ENCODE results near the gene CNTNAP5.

CNTNAP5 gene

DNA sequence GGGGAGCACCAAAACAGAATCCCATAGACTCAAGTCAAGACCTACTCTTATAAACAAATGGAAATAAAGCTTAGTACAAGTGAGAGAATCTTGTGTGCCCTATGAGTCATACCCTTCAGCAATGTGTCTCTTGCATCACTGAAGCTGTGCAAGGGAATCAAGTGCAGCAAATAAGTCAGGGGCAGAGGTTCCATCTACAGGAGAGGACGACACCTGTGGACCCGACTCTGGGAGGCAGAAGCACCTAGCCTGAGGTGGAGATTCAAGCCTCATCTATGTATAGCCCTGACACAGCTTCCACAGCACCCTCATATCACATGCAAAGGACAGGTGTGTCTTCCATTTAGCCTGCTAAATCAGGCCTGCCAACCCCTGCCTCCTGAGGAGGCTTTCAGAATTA lies 298.2 kb downstream of the CNTNAP5 start:
- Histone ChIP-seq H3K4me3 (ENCODE audit: insufficient read depth, low read depth, low read length, poor library complexity, severe bottlenecking) (no peak overlapping the region), H3K36me3 (ENCODE audit: control insufficient read depth, insufficient read depth, low read length) (no peaks in the 10 kb centered on the region)
- no peak for DNase-seq

DNA sequence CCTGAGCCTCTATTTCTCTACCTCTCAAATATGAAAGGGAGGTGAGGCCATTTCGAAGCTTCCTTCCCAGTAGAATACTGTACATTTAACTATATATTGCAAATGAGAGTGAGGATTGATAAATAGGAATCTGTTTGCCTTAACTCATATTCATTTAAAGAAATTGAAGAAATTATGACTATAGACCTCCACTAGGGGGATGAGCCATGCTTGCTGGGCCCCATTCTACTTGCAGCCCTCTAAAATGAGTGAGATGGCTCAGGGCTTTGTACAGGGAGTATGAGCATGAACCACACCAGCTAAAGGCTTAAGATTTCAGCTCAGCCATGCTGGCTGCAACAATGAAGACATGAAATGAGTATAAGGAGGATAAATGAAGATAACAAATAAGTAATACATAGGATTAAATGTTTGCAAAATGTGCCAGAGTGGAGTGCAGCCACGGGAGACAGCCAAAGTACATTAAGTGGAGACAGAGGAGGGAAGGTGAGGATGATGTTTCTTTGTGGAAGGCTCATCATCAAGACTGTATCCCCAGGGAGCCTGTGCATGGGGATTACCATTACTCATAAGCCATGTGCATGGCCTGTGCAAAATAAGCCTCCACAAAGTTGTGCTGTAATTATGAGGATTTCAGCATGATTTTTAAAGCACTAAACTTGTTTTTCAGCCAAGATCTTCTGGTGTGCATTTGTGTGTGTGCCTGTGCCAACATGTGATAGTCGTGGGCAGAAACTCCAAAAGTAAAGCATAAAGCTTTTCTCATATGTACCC lies 300.8 kb downstream of the CNTNAP5 start:
- DNase-seq, result no peak

More for the DNA sequence above, 298.2 kb downstream of the CNTNAP5 start:
- H3K27ac ChIP-seq (ENCODE audit: insufficient read depth, low read length, poor library complexity, severe bottlenecking), result no peak overlapping the region
- H3K4me1 ChIP-seq (ENCODE audit: control insufficient read depth, insufficient read depth, low read length, poor library complexity, severe bottlenecking), result no peaks in the 10 kb centered on the region
- H3K9me3 ChIP-seq (ENCODE audit: control insufficient read depth, low read length), result no peaks in the 10 kb centered on the region
- no peaks in the 10 kb centered on the region for H3K27me3 ChIP-seq (replicated peaks; ENCODE audit: control insufficient read depth, insufficient read depth, low read length, poor library complexity, severe bottlenecking)

DNA sequence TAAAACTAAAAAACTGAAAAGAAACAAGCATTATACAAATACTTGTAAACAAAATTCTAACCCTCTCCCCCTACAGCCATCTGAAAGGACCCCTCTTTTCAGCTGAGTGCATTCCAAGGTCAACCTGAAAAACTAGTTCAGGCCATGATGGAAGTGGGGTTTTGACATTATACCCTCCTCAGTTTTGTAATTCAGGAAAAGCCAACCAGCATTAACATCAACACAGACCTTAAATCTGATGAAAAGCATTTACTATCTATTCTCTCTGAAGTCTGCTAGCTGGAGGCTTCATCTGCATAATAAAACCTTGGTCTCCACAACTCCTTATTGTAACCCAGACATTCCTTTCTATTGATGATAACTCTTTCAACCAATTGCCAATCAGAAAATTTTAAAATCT lies 302.2 kb downstream of the CNTNAP5 start:
- Histone ChIP-seq H3K9me3 (ENCODE audit: control insufficient read depth, low read length) (no peaks in the 10 kb centered on the region), H3K4me1 (ENCODE audit: control insufficient read depth, insufficient read depth, low read length, poor library complexity, severe bottlenecking) (no peaks in the 10 kb centered on the region), H3K4me3 (ENCODE audit: insufficient read depth, low read depth, low read length, poor library complexity, severe bottlenecking) (no peak overlapping the region), H3K27me3 (replicated peaks; ENCODE audit: control insufficient read depth, insufficient read depth, low read length, poor library complexity, severe bottlenecking) (no peaks in the 10 kb centered on the region), H3K27ac (ENCODE audit: insufficient read depth, low read length, poor library complexity, severe bottlenecking) (no peak overlapping the region), H3K36me3 (ENCODE audit: control insufficient read depth, insufficient read depth, low read length) (no peaks in the 10 kb centered on the region)
- DNase-seq, result no peak

More for the DNA sequence above, 300.8 kb downstream of the CNTNAP5 start:
- H3K9me3 ChIP-seq (ENCODE audit: control insufficient read depth, low read length), result no peaks in the 10 kb centered on the region
- no peaks in the 10 kb centered on the region for H3K27me3 ChIP-seq (replicated peaks; ENCODE audit: control insufficient read depth, insufficient read depth, low read length, poor library complexity, severe bottlenecking)
- H3K27ac ChIP-seq (ENCODE audit: insufficient read depth, low read length, poor library complexity, severe bottlenecking), result no peak overlapping the region
- no peak overlapping the region for H3K4me3 ChIP-seq (ENCODE audit: insufficient read depth, low read depth, low read length, poor library complexity, severe bottlenecking)
- no peaks in the 10 kb centered on the region for H3K36me3 ChIP-seq (ENCODE audit: control insufficient read depth, insufficient read depth, low read length)
- no peaks in the 10 kb centered on the region for H3K4me1 ChIP-seq (ENCODE audit: control insufficient read depth, insufficient read depth, low read length, poor library complexity, severe bottlenecking)

DNA sequence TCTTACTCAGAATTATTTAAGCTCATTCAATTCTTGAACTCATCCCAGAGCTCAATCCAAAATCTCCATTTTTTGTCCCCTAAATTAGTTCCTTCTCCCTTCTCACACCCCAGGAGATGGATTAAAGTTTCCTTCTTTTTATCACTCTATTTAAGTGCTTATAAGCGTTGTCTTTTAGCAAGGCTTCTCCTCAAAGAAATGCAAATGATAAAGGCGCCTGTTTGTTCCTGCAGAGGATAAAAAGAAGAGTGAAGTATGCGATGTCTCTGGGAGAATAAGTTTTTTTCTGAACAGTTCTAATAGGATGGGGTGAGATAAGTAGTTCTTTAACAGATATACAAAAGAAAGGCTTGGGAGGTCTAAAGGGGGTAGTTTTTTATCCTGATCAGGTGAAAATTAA lies 303.3 kb downstream of the CNTNAP5 start:
- H3K36me3 ChIP-seq (ENCODE audit: control insufficient read depth, insufficient read depth, low read length), result no peaks in the 10 kb centered on the region
- no peak for DNase-seq
- H3K27me3 ChIP-seq (replicated peaks; ENCODE audit: control insufficient read depth, insufficient read depth, low read length, poor library complexity, severe bottlenecking), result no peaks in the 10 kb centered on the region
- H3K4me1 ChIP-seq (ENCODE audit: control insufficient read depth, insufficient read depth, low read length, poor library complexity, severe bottlenecking), result no peaks in the 10 kb centered on the region
- no peak overlapping the region for H3K4me3 ChIP-seq (ENCODE audit: insufficient read depth, low read depth, low read length, poor library complexity, severe bottlenecking)
- no peak overlapping the region for H3K27ac ChIP-seq (ENCODE audit: insufficient read depth, low read length, poor library complexity, severe bottlenecking)
- H3K9me3 ChIP-seq (ENCODE audit: control insufficient read depth, low read length), result no peaks in the 10 kb centered on the region

DNA sequence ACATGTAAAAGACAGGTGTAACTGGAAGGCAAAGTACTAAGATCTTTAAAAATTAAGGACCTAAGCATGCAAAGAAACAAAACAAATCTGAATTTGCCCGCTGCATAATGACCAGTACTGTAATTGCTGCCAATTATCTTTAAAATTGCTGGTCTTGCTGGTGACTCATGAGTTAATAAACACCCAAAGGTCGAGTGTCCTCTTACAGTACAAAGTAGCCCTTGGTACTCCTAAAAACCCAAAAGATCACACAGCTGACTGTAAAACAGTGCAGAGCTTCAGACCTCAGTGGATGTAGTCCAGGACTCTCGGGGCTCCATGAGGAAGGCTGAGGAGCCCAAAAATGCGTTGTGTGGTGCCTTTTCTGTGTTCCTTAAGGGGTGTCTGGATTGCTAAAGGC lies 308.7 kb downstream of the CNTNAP5 start:
- no peaks in the 10 kb centered on the region for H3K9me3 ChIP-seq (ENCODE audit: control insufficient read depth, low read length)
- H3K27ac ChIP-seq (ENCODE audit: insufficient read depth, low read length, poor library complexity, severe bottlenecking), result no peak overlapping the region
- no peaks in the 10 kb centered on the region for H3K36me3 ChIP-seq (ENCODE audit: control insufficient read depth, insufficient read depth, low read length)
- H3K27me3 ChIP-seq (replicated peaks; ENCODE audit: control insufficient read depth, insufficient read depth, low read length, poor library complexity, severe bottlenecking), result no peaks in the 10 kb centered on the region
- no peaks in the 10 kb centered on the region for H3K4me1 ChIP-seq (ENCODE audit: control insufficient read depth, insufficient read depth, low read length, poor library complexity, severe bottlenecking)
- H3K4me3 ChIP-seq (ENCODE audit: insufficient read depth, low read depth, low read length, poor library complexity, severe bottlenecking), result no peak overlapping the region
- no peak for DNase-seq

DNA sequence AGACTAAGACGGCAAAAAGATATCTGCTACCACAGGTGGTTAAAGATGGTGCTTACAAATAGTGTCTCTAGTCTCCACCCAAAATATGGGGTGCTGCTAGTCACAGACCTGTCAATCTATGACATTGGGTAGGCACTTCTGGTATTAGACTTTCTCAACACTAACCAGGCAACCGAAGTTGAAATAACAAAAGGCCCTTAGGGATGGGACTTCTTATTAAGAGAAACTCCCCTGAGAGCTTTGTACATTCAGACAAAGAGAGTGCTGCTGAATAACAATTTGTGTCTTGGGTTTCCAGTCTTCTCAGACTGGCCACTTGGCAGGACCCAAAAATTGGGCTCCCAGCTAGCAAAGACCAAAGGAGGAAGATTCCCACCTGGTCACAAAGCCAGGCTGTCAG lies 310.0 kb downstream of the CNTNAP5 start:
- H3K36me3 ChIP-seq (ENCODE audit: control insufficient read depth, insufficient read depth, low read length), result no peaks in the 10 kb centered on the region
- H3K27me3 ChIP-seq (replicated peaks; ENCODE audit: control insufficient read depth, insufficient read depth, low read length, poor library complexity, severe bottlenecking), result no peaks in the 10 kb centered on the region
- DNase-seq, result no peak
- H3K9me3 ChIP-seq (ENCODE audit: control insufficient read depth, low read length), result no peaks in the 10 kb centered on the region
- no peaks in the 10 kb centered on the region for H3K4me1 ChIP-seq (ENCODE audit: control insufficient read depth, insufficient read depth, low read length, poor library complexity, severe bottlenecking)
- no peak overlapping the region for H3K4me3 ChIP-seq (ENCODE audit: insufficient read depth, low read depth, low read length, poor library complexity, severe bottlenecking)
- no peak overlapping the region for H3K27ac ChIP-seq (ENCODE audit: insufficient read depth, low read length, poor library complexity, severe bottlenecking)

DNA sequence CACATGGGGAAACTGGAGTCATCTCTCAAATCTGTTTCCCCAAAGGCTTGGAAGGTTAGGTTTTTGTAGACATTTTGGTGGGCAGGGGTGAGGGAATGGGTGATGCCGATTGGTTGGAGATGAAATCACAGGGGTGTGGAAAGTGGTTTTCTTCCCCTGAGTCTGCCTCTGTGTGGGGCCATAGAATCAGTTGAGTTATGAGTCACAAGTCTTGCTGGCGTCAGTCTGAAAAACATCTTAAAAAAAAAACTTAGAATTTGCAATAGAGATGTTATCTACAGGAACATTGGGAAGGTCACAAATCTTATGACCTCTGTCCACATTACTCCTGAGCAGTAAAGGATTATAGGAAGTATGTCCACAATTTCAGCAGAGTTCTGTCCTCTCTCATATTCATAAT lies 314.6 kb downstream of the CNTNAP5 start:
- Histone ChIP-seq H3K36me3 (ENCODE audit: control insufficient read depth, insufficient read depth, low read length) (no peaks in the 10 kb centered on the region), H3K4me1 (ENCODE audit: control insufficient read depth, insufficient read depth, low read length, poor library complexity, severe bottlenecking) (no peaks in the 10 kb centered on the region), H3K9me3 (ENCODE audit: control insufficient read depth, low read length) (no peaks in the 10 kb centered on the region), H3K4me3 (ENCODE audit: insufficient read depth, low read depth, low read length, poor library complexity, severe bottlenecking) (no peak overlapping the region), H3K27ac (ENCODE audit: insufficient read depth, low read length, poor library complexity, severe bottlenecking) (no peak overlapping the region), H3K27me3 (replicated peaks; ENCODE audit: control insufficient read depth, insufficient read depth, low read length, poor library complexity, severe bottlenecking) (no peaks in the 10 kb centered on the region)
- no peak for DNase-seq

DNA sequence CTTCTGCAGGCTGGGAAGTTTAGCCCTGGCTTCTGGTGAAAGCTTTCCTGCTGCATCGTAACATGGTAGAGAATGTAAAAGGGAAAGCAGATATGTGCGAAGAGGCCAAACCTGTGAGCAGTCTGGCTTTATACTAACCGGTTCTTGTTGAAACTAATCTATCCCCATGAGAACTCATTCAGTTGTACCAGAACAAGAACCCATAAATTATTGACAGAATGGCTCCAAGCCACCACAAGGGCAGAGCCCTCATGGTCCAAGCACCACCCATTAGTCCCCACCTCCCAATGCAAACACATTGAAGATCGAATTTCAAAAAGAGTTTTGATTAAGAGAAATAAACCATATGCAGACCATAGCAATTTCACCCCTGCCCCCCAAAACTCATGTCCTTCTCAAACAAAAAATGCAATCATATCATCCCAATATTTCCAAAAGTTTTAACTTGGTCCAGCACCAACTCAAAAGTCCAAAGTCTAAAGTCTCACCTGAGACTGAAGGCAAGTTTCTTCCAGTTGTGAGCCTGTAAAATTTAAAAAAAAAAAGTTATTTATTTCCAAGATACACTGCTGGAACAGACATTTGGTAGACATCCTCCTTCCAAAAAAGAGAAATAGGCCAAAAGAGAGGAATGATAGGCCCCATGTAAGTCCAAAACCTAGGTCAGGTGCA lies 318.9 kb downstream of the CNTNAP5 start:
- Histone ChIP-seq H3K27me3 (replicated peaks; ENCODE audit: control insufficient read depth, insufficient read depth, low read length, poor library complexity, severe bottlenecking) (no peaks in the 10 kb centered on the region), H3K27ac (ENCODE audit: insufficient read depth, low read length, poor library complexity, severe bottlenecking) (no peak overlapping the region), H3K9me3 (ENCODE audit: control insufficient read depth, low read length) (no peaks in the 10 kb centered on the region), H3K36me3 (ENCODE audit: control insufficient read depth, insufficient read depth, low read length) (no peaks in the 10 kb centered on the region), H3K4me1 (ENCODE audit: control insufficient read depth, insufficient read depth, low read length, poor library complexity, severe bottlenecking) (no peaks in the 10 kb centered on the region), H3K4me3 (ENCODE audit: insufficient read depth, low read depth, low read length, poor library complexity, severe bottlenecking) (no peak overlapping the region)
- no peak for DNase-seq

DNA sequence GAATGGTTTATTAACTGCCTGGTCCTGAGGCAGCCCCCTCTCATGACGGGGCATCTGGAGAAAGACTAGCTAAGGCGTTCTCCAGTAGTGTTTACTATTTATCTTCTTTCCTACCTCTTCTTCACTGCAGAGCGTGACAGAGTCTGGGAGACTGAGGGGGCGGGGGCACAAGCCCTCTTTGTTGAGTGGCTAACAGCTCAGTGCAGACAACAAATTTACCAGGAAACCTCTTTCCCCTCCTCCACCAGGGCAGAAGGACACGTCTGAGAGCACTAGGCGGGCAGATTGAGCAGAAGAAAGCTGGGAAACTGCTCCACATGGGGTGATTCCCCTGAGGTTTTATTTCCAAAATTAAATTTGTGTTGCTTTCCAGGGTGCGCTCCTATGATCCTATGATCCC lies 322.1 kb downstream of the CNTNAP5 start:
- Histone ChIP-seq H3K4me1 (ENCODE audit: control insufficient read depth, insufficient read depth, low read length, poor library complexity, severe bottlenecking) (no peaks in the 10 kb centered on the region), H3K27ac (ENCODE audit: insufficient read depth, low read length, poor library complexity, severe bottlenecking) (no peak overlapping the region), H3K9me3 (ENCODE audit: control insufficient read depth, low read length) (no peaks in the 10 kb centered on the region), H3K36me3 (ENCODE audit: control insufficient read depth, insufficient read depth, low read length) (no peaks in the 10 kb centered on the region), H3K27me3 (replicated peaks; ENCODE audit: control insufficient read depth, insufficient read depth, low read length, poor library complexity, severe bottlenecking) (no peaks in the 10 kb centered on the region), H3K4me3 (ENCODE audit: insufficient read depth, low read depth, low read length, poor library complexity, severe bottlenecking) (no peak overlapping the region)
- DNase-seq, result no peak

DNA sequence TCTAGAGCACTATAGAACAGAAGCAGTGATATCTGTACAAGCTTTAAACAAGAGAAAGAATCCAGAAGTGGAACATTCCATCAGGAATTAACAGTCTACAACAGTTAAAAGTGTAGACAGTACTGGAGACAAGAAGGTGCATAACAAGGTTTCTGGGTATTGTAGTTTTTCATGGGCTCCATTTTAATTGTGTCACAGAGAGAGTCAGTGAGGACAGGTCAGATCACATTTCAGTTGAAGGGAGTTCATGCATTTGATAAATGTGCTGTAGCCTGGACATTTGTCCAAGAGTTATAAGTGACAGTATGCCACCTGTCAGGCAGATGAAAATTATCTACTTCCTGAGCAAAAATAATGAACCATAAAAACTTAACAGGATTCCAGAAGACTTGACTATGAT lies 328.6 kb downstream of the CNTNAP5 start:
- no peaks in the 10 kb centered on the region for H3K36me3 ChIP-seq (ENCODE audit: control insufficient read depth, insufficient read depth, low read length)
- H3K4me3 ChIP-seq (ENCODE audit: insufficient read depth, low read depth, low read length, poor library complexity, severe bottlenecking), result no peak overlapping the region
- H3K9me3 ChIP-seq (ENCODE audit: control insufficient read depth, low read length), result no peaks in the 10 kb centered on the region
- DNase-seq, result no peak
- H3K27me3 ChIP-seq (replicated peaks; ENCODE audit: control insufficient read depth, insufficient read depth, low read length, poor library complexity, severe bottlenecking), result no peaks in the 10 kb centered on the region
- no peaks in the 10 kb centered on the region for H3K4me1 ChIP-seq (ENCODE audit: control insufficient read depth, insufficient read depth, low read length, poor library complexity, severe bottlenecking)
- no peak overlapping the region for H3K27ac ChIP-seq (ENCODE audit: insufficient read depth, low read length, poor library complexity, severe bottlenecking)
